Fibroblast of lung (primary cell): ENCODE measurements around the gene KRTAP4-9. TPM values are rescaled to one million over a fixed set of nuclear protein-coding genes. Genes with fewer than 3 reads are reported as not detected.
"Not testable (repeated sequence)": the region's sequence is repeated elsewhere in the genome, so short reads cannot be mapped to it uniquely, and the experiment has no call there.

Experiments
- DNase-seq, 2 donors: peaks; one replicate each; pipeline versions ENCODE4 v3.0.0 to v3.0.0-alpha.2; 2010; ENCODE audit warnings: low read depth in 2 of 2
- H2AFZ ChIP-seq: 2 replicates; pipeline ENCODE4 v1.5.1; 2012; ENCODE audit warnings: low read length, control low read depth, inconsistent platforms
- H3K27ac ChIP-seq: 2 replicates; pipeline ENCODE4 v1.5.1; 2011; ENCODE audit warnings: low read length, control low read depth; ENCODE audit not compliant: insufficient read depth
- H3K27me3 ChIP-seq: 2 replicates; pipeline ENCODE4 v1.5.1; 2011; ENCODE audit warnings: mild to moderate bottlenecking, low read length; ENCODE audit not compliant: control insufficient read depth, insufficient read depth
- H3K36me3 ChIP-seq: 2 replicates; pipeline ENCODE4 v1.5.1; 2011; ENCODE audit warnings: low read length; ENCODE audit not compliant: control insufficient read depth, insufficient read depth
- H3K4me1 ChIP-seq: 2 replicates; pipeline ENCODE4 v1.5.1; 2011; ENCODE audit warnings: low read length; ENCODE audit not compliant: control insufficient read depth, insufficient read depth; ENCODE audit errors: extremely low read depth
- H3K4me2 ChIP-seq: 2 replicates; pipeline ENCODE4 v1.5.1; 2011; ENCODE audit warnings: low read length, control low read depth; ENCODE audit not compliant: insufficient read depth; ENCODE audit errors: extremely low read depth
- H3K4me3 ChIP-seq, 4 experiments: fragments of 200-600 bp in 1 of 4; sonication (generic) in 1 of 4; replicated peaks in 1 of 4; 2 replicates each; pipeline ENCODE4 v1.5.1; 2011 to 2016; ENCODE audit warnings: low read length in 4 of 4, low read depth in 3 of 4, mild to moderate bottlenecking in 3 of 4, control low read depth in 2 of 4, inconsistent platforms in 1 of 4, mixed read lengths in 1 of 4; ENCODE audit not compliant: insufficient read depth in 1 of 4; ENCODE audit errors: control extremely low read depth in 1 of 4
- H3K79me2 ChIP-seq: 2 replicates; pipeline ENCODE4 v1.5.1; 2012; ENCODE audit warnings: mild to moderate bottlenecking, low read length, inconsistent platforms; ENCODE audit not compliant: control insufficient read depth, insufficient read depth
- H3K9ac ChIP-seq: 2 replicates; pipeline ENCODE4 v1.5.1; 2011; ENCODE audit warnings: mild to moderate bottlenecking, low read length, control low read depth; ENCODE audit not compliant: insufficient read depth
- H3K9me3 ChIP-seq: 2 replicates; pipeline ENCODE4 v1.5.1; 2012; ENCODE audit warnings: low read depth, low read length; ENCODE audit not compliant: control insufficient read depth, insufficient read depth
- H4K20me1 ChIP-seq: 2 replicates; pipeline ENCODE4 v1.5.1; 2011; ENCODE audit warnings: low read length; ENCODE audit not compliant: control insufficient read depth, insufficient read depth; ENCODE audit errors: extremely low read depth
- CTCF ChIP-seq, 2 donors: IDR thresholded peaks in 1 of 2; conservative IDR thresholded peaks in 1 of 2; 1 replicate in 1 of 2; 2 replicates in 1 of 2; pipeline ENCODE4 v1.5.1; 2011 to 2012; ENCODE audit warnings: low read length in 2 of 2, control low read depth in 1 of 2, inconsistent platforms in 1 of 2, low read depth in 1 of 2, mild to moderate bottlenecking in 1 of 2
- EZH2 ChIP-seq: IDR thresholded peaks from 2 replicates; pipeline ENCODE4 v1.5.1; 2012; ENCODE audit warnings: low read length, control low read depth, mild to moderate bottlenecking; ENCODE audit errors: missing control alignments
- polyA plus RNA-seq, 2 donors: library from polyadenylated mRNA; depleted of rRNA in 1 of 2; stranded (reverse) in 1 of 2; unstranded in 1 of 2; fragments of >200 nt; gene quantifications; 2 replicates each; pipeline ENCODE4 v1.2.1, GENCODE V29; 2011 to 2012; ENCODE audit warnings: missing spikeins in 1 of 2
- total RNA-seq: library from RNA; depleted of rRNA; stranded (reverse); fragments of >200 nt; gene quantifications from 2 replicates; pipeline ENCODE4 v1.2.1, GENCODE V29; 2014

The KRTAP4-9 gene
- total and polyA plus RNA-seq, 2 donors (not counting 1 experiment from before 2014, with no cell fraction given): not detected

- H2AFZ ChIP-seq, H3K9me3 ChIP-seq, H3K9ac ChIP-seq, H3K4me1 ChIP-seq, H3K4me2 ChIP-seq, H3K27me3 ChIP-seq, H3K4me3 ChIP-seq, H3K27ac ChIP-seq, DNase-seq, H4K20me1 ChIP-seq, H3K79me2 ChIP-seq, H3K36me3 ChIP-seq: not testable (repeated sequence)
Measured at GRCh38 chr17:41084100-41084856, 20.9 kb upstream of the KRTAP4-9 start, which contains the start of gene KRTAP4-7. KRTAP4-7 (plus strand) TSS chr17:41084150; CDS start chr17:41084207, 57 bp downstream.

GRCh38 chr17:41088760-41089352 is 16.3 kb upstream of the KRTAP4-9 start:
- H3K79me2 ChIP-seq, H2AFZ ChIP-seq, H3K36me3 ChIP-seq, H3K4me3 ChIP-seq, H3K9ac ChIP-seq, H3K4me2 ChIP-seq, H3K4me1 ChIP-seq, H3K27me3 ChIP-seq, H4K20me1 ChIP-seq, DNase-seq, H3K27ac ChIP-seq, H3K9me3 ChIP-seq: not testable (repeated sequence)

GRCh38 chr17:41096055-41096454 is 9.1 kb upstream of the KRTAP4-9 start:
- no peak overlapping the region for H3K9ac ChIP-seq
- no peak overlapping the region for H3K27ac ChIP-seq
- no peak for TF ChIP-seq EZH2
- TF ChIP-seq CTCF (conservative IDR thresholded peaks at IDR 0.05 in 1 of 2, IDR thresholded peaks at IDR 0.05 in 1 of 2; ENCODE audit: low read depth in 1 of 2, low read length in 2 of 2): no peak
- peaks cover 3% of the 10 kb centered on the region for H3K4me1 ChIP-seq
- no peaks in the 10 kb centered on the region for H3K36me3 ChIP-seq
- H3K79me2 ChIP-seq: no peaks in the 10 kb centered on the region
- DNase-seq: no peak
- H3K4me3 ChIP-seq: no peak overlapping the region
- H2AFZ ChIP-seq: no peak overlapping the region
- H3K4me2 ChIP-seq: no peak overlapping the region
- no peaks in the 10 kb centered on the region for H4K20me1 ChIP-seq
- no peaks in the 10 kb centered on the region for H3K27me3 ChIP-seq
- H3K9me3 ChIP-seq: no peaks in the 10 kb centered on the region

- Histone ChIP-seq H3K36me3 (no peaks in the 10 kb centered on the region), H3K79me2 (no peaks in the 10 kb centered on the region), H3K4me3 (no peak within 1 kb of the TSS), H3K27ac (no peak within 1 kb of the TSS), H3K9me3 (no peaks in the 10 kb centered on the region), H3K27me3 (no peaks in the 10 kb centered on the region), H3K9ac (no peak within 1 kb of the TSS), H4K20me1 (no peaks in the 10 kb centered on the region), H2AFZ (no peak within 1 kb of the TSS), H3K4me2 (no peak within 1 kb of the TSS), H3K4me1 (peaks cover 3% of the 10 kb centered on the region)
- DNase-seq: no peak
- no peak for TF ChIP-seq CTCF (conservative IDR thresholded peaks at IDR 0.05 in 1 of 2, IDR thresholded peaks at IDR 0.05 in 1 of 2; ENCODE audit: low read depth in 1 of 2, low read length in 2 of 2)
- no peak for TF ChIP-seq EZH2
Measured at GRCh38 chr17:41098042-41098441, 7.1 kb upstream of the KRTAP4-9 start, which contains the start of gene KRTAP4-8. KRTAP4-8 (minus strand) TSS chr17:41098142; CDS start chr17:41098084, 58 bp downstream.
